ENCODE data around the gene STK24. TPM values are rescaled to one million over a fixed set of nuclear protein-coding genes. Genes with fewer than 3 reads are reported as not detected.
A peak's percentile ranks its signal among the peaks of the same experiment; 100 is the strongest.

Gene STK24
- polyA plus RNA-seq, 2 of the 4 experiments (the other 2 are of a cell fraction) = 46.1 to 55.6 TPM

DNA sequence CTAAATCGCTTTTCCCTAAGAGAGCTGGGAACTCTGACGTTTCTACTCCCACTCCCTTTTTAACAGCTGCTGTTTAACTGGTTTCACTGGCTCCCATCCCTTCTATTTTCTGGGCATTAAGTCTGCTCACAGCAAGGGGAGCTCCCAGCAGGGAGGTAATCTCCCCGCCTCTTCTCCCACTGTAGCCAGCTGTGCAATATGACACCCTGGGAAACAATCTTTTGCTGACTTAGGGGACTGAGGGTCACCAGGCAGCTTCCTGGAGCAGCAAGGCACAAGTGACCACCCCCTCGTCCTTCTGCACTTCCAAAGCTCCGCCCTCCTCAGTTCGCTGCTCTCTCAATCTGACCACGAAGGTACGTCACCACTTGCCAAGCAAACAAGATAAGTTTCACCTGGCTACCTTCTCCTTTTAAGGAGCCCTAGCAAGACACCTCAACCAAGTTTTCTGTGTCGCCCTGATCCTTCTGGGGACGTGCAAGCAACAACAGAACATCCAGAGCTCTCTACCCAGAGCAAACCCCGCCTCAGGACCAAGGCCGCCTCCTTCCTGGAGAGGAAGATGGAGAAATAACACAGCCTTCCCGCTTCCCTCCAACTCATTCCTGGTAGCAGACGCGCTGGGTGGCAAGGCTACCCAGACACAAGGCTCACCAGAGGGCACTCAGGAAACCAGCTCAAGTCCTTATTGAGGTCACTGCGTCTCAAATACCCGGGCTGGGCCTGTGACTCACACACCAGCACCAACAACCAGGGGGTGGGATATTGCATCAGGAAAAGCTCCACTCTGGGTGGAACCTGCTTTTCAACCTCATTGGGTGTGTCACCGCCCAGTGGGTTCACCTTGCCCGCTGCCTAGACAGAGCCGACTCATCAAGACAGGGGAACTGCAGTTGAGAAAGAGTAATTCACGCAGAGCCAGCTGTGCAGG is 92.4 kb downstream of the STK24 start (continued):
- TF ChIP-seq, protein P1, sequence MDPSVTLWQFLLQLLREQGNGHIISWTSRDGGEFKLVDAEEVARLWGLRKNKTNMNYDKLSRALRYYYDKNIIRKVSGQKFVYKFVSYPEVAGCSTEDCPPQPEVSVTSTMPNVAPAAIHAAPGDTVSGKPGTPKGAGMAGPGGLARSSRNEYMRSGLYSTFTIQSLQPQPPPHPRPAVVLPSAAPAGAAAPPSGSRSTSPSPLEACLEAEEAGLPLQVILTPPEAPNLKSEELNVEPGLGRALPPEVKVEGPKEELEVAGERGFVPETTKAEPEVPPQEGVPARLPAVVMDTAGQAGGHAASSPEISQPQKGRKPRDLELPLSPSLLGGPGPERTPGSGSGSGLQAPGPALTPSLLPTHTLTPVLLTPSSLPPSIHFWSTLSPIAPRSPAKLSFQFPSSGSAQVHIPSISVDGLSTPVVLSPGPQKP (IDR thresholded peaks at IDR 0.05; ENCODE audit: low read depth, low read length) = no peak
- TF ChIP-seq TFCP2L1 (CRISPR knock-in tag; IDR thresholded peaks at IDR 0.05) = no peak
- TF ChIP-seq HOXB5 (CRISPR knock-in tag; IDR thresholded peaks at IDR 0.05) = no peak
- peak; percentile 26 to 45 for TF ChIP-seq RAD21 (conservative IDR thresholded peaks at IDR 0.05 in 1 of 2, IDR thresholded peaks at IDR 0.05 in 1 of 2)
- no peak for TF ChIP-seq EHMT2 (IDR thresholded peaks at IDR 0.05; ENCODE audit: low read depth)
- TF ChIP-seq CHD2 (IDR thresholded peaks at IDR 0.05; ENCODE audit: low read length, partially characterized antibody) = no peak
- no peak for TF ChIP-seq RCOR1 (IDR thresholded peaks at IDR 0.05; ENCODE audit: low read depth, low read length)
- no peak for TF ChIP-seq HDAC2 (IDR thresholded peaks at IDR 0.05)
- no peak for TF ChIP-seq ZNF302 (CRISPR knock-in tag; IDR thresholded peaks at IDR 0.05)
- no peak for TF ChIP-seq SREBF2 (IDR thresholded peaks at IDR 0.05)
- no peak for TF ChIP-seq POLR2A (IDR thresholded peaks at IDR 0.05; ENCODE audit: low read length)
- TF ChIP-seq EP300 (IDR thresholded peaks at IDR 0.05) = peak; percentile 69 to 87; a peak in 3 of 5 replicates
- TF ChIP-seq, protein P2, sequence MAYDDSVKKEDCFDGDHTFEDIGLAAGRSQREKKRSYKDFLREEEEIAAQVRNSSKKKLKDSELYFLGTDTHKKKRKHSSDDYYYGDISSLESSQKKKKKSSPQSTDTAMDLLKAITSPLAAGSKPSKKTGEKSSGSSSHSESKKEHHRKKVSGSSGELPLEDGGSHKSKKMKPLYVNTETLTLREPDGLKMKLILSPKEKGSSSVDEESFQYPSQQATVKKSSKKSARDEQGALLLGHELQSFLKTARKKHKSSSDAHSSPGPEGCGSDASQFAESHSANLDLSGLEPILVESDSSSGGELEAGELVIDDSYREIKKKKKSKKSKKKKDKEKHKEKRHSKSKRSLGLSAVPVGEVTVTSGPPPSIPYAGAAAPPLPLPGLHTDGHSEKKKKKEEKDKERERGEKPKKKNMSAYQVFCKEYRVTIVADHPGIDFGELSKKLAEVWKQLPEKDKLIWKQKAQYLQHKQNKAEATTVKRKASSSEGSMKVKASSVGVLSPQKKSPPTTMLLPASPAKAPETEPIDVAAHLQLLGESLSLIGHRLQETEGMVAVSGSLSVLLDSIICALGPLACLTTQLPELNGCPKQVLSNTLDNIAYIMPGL (CRISPR knock-in tag; IDR thresholded peaks at IDR 0.05; ENCODE audit: borderline replicate concordance) = no peak
- TF ChIP-seq, protein P3, sequence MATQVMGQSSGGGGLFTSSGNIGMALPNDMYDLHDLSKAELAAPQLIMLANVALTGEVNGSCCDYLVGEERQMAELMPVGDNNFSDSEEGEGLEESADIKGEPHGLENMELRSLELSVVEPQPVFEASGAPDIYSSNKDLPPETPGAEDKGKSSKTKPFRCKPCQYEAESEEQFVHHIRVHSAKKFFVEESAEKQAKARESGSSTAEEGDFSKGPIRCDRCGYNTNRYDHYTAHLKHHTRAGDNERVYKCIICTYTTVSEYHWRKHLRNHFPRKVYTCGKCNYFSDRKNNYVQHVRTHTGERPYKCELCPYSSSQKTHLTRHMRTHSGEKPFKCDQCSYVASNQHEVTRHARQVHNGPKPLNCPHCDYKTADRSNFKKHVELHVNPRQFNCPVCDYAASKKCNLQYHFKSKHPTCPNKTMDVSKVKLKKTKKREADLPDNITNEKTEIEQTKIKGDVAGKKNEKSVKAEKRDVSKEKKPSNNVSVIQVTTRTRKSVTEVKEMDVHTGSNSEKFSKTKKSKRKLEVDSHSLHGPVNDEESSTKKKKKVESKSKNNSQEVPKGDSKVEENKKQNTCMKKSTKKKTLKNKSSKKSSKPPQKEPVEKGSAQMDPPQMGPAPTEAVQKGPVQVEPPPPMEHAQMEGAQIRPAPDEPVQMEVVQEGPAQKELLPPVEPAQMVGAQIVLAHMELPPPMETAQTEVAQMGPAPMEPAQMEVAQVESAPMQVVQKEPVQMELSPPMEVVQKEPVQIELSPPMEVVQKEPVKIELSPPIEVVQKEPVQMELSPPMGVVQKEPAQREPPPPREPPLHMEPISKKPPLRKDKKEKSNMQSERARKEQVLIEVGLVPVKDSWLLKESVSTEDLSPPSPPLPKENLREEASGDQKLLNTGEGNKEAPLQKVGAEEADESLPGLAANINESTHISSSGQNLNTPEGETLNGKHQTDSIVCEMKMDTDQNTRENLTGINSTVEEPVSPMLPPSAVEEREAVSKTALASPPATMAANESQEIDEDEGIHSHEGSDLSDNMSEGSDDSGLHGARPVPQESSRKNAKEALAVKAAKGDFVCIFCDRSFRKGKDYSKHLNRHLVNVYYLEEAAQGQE (IDR thresholded peaks at IDR 0.05) = no peak
- peak; percentile 83 for TF ChIP-seq MAFK (IDR thresholded peaks at IDR 0.05; ENCODE audit: partially characterized antibody)
- TF ChIP-seq FOSB (CRISPR knock-in tag; IDR thresholded peaks at IDR 0.05) = no peak
- TF ChIP-seq NPAS2 (CRISPR knock-in tag; IDR thresholded peaks at IDR 0.05; ENCODE audit: borderline replicate concordance) = no peak
- no peak for TF ChIP-seq KDM5A (IDR thresholded peaks at IDR 0.05)
- no peak for TF ChIP-seq SMC3 (IDR thresholded peaks at IDR 0.05)
- no peak for TF ChIP-seq EHF (CRISPR knock-in tag; IDR thresholded peaks at IDR 0.05)
- TF ChIP-seq USF2 (IDR thresholded peaks at IDR 0.05) = no peak
- no peak; the same call in 1 of the 2 replicates for TF ChIP-seq E2F6 (IDR thresholded peaks at IDR 0.05; ENCODE audit: borderline replicate concordance, low read depth)
- no peak for TF ChIP-seq CHD4 (IDR thresholded peaks at IDR 0.05; ENCODE audit: borderline replicate concordance)
- peak; percentile 70 for TF ChIP-seq JUNB (IDR thresholded peaks at IDR 0.05)
- TF ChIP-seq PHF8 (IDR thresholded peaks at IDR 0.05; ENCODE audit: borderline replicate concordance, low read depth) = no peak
- peak; percentile 69 to 84 for TF ChIP-seq CEBPB (IDR thresholded peaks at IDR 0.05)
- no peak for TF ChIP-seq KDM1A (IDR thresholded peaks at IDR 0.05; ENCODE audit: low read depth)
- no peak for TF ChIP-seq ATOH8 (CRISPR knock-in tag; IDR thresholded peaks at IDR 0.05; ENCODE audit: low read depth)
- peak; percentile 35 to 72; a peak in 3 of 5 replicates for TF ChIP-seq JUN (IDR thresholded peaks at IDR 0.05)
- TF ChIP-seq MYC (IDR thresholded peaks at IDR 0.05; ENCODE audit: borderline replicate concordance, low read length) = no peak
- TF ChIP-seq, protein P4, sequence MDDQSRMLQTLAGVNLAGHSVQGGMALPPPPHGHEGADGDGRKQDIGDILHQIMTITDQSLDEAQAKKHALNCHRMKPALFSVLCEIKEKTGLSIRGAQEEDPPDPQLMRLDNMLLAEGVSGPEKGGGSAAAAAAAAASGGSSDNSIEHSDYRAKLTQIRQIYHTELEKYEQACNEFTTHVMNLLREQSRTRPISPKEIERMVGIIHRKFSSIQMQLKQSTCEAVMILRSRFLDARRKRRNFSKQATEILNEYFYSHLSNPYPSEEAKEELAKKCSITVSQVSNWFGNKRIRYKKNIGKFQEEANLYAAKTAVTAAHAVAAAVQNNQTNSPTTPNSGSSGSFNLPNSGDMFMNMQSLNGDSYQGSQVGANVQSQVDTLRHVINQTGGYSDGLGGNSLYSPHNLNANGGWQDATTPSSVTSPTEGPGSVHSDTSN (IDR thresholded peaks at IDR 0.05) = no peak
- TF ChIP-seq BHLHE40 (IDR thresholded peaks at IDR 0.05; ENCODE audit: low read depth, low read length) = no peak

Data from A549 (cell line).